T1000 (cell line): ENCODE measurements around the gene ASPA.

Experiments
- DNase-seq: peaks from one replicate; lab custom pipeline; 2025; ENCODE audit warnings: mixed read lengths; lab: John Stamatoyannopoulos, UW

The ASPA gene

GRCh38 chr17:3534881-3535252 lies 59.1 kb downstream of the ASPA start:
- DNase-seq = no peak

- DNase-seq = no peak
Observed at GRCh38 chr17:3535253-3535995, 59.6 kb downstream of the ASPA start.

- no peak for DNase-seq
Observed at GRCh38 chr17:3536716-3537115, 60.9 kb downstream of the ASPA start.

GRCh38 chr17:3539881-3540540 lies 64.2 kb downstream of the ASPA start:
- no peak for DNase-seq

- DNase-seq = no peak
Observed at GRCh38 chr17:3542410-3543088, 66.8 kb downstream of the ASPA start.

GRCh38 chr17:3543453-3543852 lies 67.7 kb downstream of the ASPA start:
- DNase-seq = no peak

- DNase-seq = no peak
Observed at GRCh38 chr17:3544365-3544764, 68.6 kb downstream of the ASPA start.

GRCh38 chr17:3545151-3545550 lies 69.4 kb downstream of the ASPA start:
- no peak for DNase-seq

GRCh38 chr17:3546521-3546920 lies 70.7 kb downstream of the ASPA start:
- no peak for DNase-seq

- DNase-seq = no peak
Observed at GRCh38 chr17:3546997-3547396, 71.2 kb downstream of the ASPA start.

GRCh38 chr17:3547628-3548027 lies 71.8 kb downstream of the ASPA start:
- DNase-seq = no peak

GRCh38 chr17:3549610-3550162 lies 73.9 kb downstream of the ASPA start:
- no peak for DNase-seq

GRCh38 chr17:3551189-3551588 lies 75.4 kb downstream of the ASPA start:
- DNase-seq = no peak

GRCh38 chr17:3552916-3553315 lies 77.1 kb downstream of the ASPA start:
- DNase-seq = no peak
